Liver (tissue), 9 donors: ENCODE measurements around the gene PYM1. TPM values are rescaled to one million over a fixed set of nuclear protein-coding genes. Genes with fewer than 3 reads are reported as not detected.

Experiments
- DNase-seq: peaks from one replicate; pipeline ENCODE4 v3.0.0-alpha.2; 2017; ENCODE audit warnings: low spot score
- H3K27ac ChIP-seq, 2 donors: one replicate each; pipeline ENCODE4 v1.7.0; 2013; ENCODE audit warnings: inconsistent platforms in 2 of 2, low read length in 2 of 2, control low read depth in 1 of 2, low read depth in 1 of 2, mild to moderate bottlenecking in 1 of 2
- H3K27me3 ChIP-seq, 4 donors: one replicate each; pipeline versions ENCODE4 v1.6.1 to v1.7.0; 2013; ENCODE audit warnings: low read length in 3 of 4, inconsistent platforms in 1 of 4, mild to moderate bottlenecking in 1 of 4, moderate library complexity in 1 of 4; ENCODE audit not compliant: control insufficient read depth in 4 of 4, insufficient read depth in 4 of 4
- H3K36me3 ChIP-seq, 4 donors: one replicate each; pipeline versions ENCODE4 v1.6.1 to v1.7.0; 2013; ENCODE audit warnings: low read length in 3 of 4, mild to moderate bottlenecking in 3 of 4, low read depth in 1 of 4, moderate library complexity in 1 of 4; ENCODE audit not compliant: control insufficient read depth in 4 of 4, insufficient read depth in 3 of 4
- H3K4me1 ChIP-seq, 4 donors: one replicate each; pipeline versions ENCODE4 v1.6.1 to v1.7.0; 2013; ENCODE audit warnings: low read length in 3 of 4, mild to moderate bottlenecking in 3 of 4, moderate library complexity in 1 of 4; ENCODE audit not compliant: control insufficient read depth in 4 of 4, insufficient read depth in 4 of 4
- H3K4me3 ChIP-seq, 3 donors: one replicate each; pipeline versions ENCODE4 v1.6.1 to v1.7.0; 2013; ENCODE audit warnings: low read length in 3 of 3, control low read depth in 1 of 3, low read depth in 1 of 3, mild to moderate bottlenecking in 1 of 3
- H3K9ac ChIP-seq, 2 donors: one replicate each; pipeline ENCODE4 v1.7.0; 2013; ENCODE audit warnings: low read length in 2 of 2, mild to moderate bottlenecking in 2 of 2, moderate library complexity in 2 of 2, control low read depth in 1 of 2, low read depth in 1 of 2
- H3K9me3 ChIP-seq, 4 donors: one replicate each; pipeline versions ENCODE4 v1.6.1 to v1.7.0; 2013; ENCODE audit warnings: low read length in 3 of 4; ENCODE audit not compliant: control insufficient read depth in 4 of 4
- ATF3 ChIP-seq: IDR thresholded peaks from 2 replicates; pipeline ENCODE4 v1.6.1; 2016; ENCODE audit warnings: antibody characterized with exemption
- CTCF ChIP-seq: fragments of 150-350 bp; IDR thresholded peaks from 2 replicates; pipeline ENCODE4 v1.5.1; 2017; ENCODE audit warnings: improper control_type of control experiment, low read depth, low read length; ENCODE audit not compliant: missing input control
- EGR1 ChIP-seq, 2 donors: IDR thresholded peaks; 2 replicates each; pipeline ENCODE4 v1.6.1; 2016 to 2018; ENCODE audit warnings: antibody characterized with exemption in 2 of 2, low read depth in 2 of 2
- FOXA1 ChIP-seq: IDR thresholded peaks from 2 replicates; pipeline ENCODE4 v1.6.1; 2016; ENCODE audit warnings: antibody characterized with exemption
- GABPA ChIP-seq, 2 donors: IDR thresholded peaks in 1 of 2; conservative IDR thresholded peaks in 1 of 2; 2 replicates each; pipeline ENCODE4 v1.6.1; 2016; ENCODE audit warnings: antibody characterized with exemption in 2 of 2, mild to moderate bottlenecking in 1 of 2, moderate library complexity in 1 of 2
- HNF4G ChIP-seq: IDR thresholded peaks from 2 replicates; pipeline ENCODE4 v1.6.1; 2016; ENCODE audit warnings: antibody characterized with exemption
- JUND ChIP-seq, 2 donors: IDR thresholded peaks; 2 replicates each; pipeline ENCODE4 v1.6.1; 2016; ENCODE audit warnings: antibody characterized with exemption in 2 of 2
- MAX ChIP-seq: IDR thresholded peaks from 2 replicates; pipeline ENCODE4 v1.6.1; 2016; ENCODE audit warnings: antibody characterized with exemption
- NR2F2 ChIP-seq: IDR thresholded peaks from 2 replicates; pipeline ENCODE4 v1.6.1; 2016; ENCODE audit warnings: antibody characterized with exemption
- RAD21 ChIP-seq, 2 donors: IDR thresholded peaks; 2 replicates each; pipeline ENCODE4 v1.6.1; 2016; ENCODE audit warnings: antibody characterized with exemption in 2 of 2, mild to moderate bottlenecking in 2 of 2
- REST ChIP-seq: IDR thresholded peaks from 2 replicates; pipeline ENCODE4 v1.6.1; 2016; ENCODE audit warnings: antibody characterized with exemption, mild to moderate bottlenecking
- RXRA ChIP-seq, 2 donors: IDR thresholded peaks; 2 replicates each; pipeline ENCODE4 v1.6.1; 2017 to 2018; ENCODE audit warnings: antibody characterized with exemption in 2 of 2, mild to moderate bottlenecking in 1 of 2
- SP1 ChIP-seq: IDR thresholded peaks from 2 replicates; pipeline ENCODE4 v1.6.1; 2018; ENCODE audit warnings: antibody characterized with exemption, mild to moderate bottlenecking
- TAF1 ChIP-seq: conservative IDR thresholded peaks from 2 replicates; pipeline ENCODE4 v1.6.1; 2016; ENCODE audit warnings: antibody characterized with exemption, mild to moderate bottlenecking
- YY1 ChIP-seq: IDR thresholded peaks from 2 replicates; pipeline ENCODE4 v1.6.1; 2016; ENCODE audit warnings: antibody characterized with exemption, mild to moderate bottlenecking
- ZBTB33 ChIP-seq: IDR thresholded peaks from 2 replicates; pipeline ENCODE4 v1.6.1; 2016; ENCODE audit warnings: antibody characterized with exemption
- WGBS: extraction: QIAGEN DNeasy Blood & Tissue Kit; methylation state at CpG from one replicate; pipeline ENCODE4 v1.1.7; 2013; 5-methylcytosine and 5-hydroxymethylcytosine counted together
- polyA plus RNA-seq, 2 donors: library from polyadenylated mRNA; stranded (reverse) in 1 of 2; unstranded in 1 of 2; fragments of 200-250 nt in 1 of 2; fragments of >200 nt in 1 of 2; fragmentation: Nextera tagmentation in 1 of 2; extraction: Ambion mirVana in 1 of 2; gene quantifications; one replicate each; pipeline versions ENCODE4 v1.2.1 to v1.2.3, GENCODE V29; 2013 to 2015
- total RNA-seq, 2 donors: library from RNA; depleted of rRNA; stranded (reverse); fragments of >200 nt; gene quantifications; one replicate each; pipeline ENCODE4 v1.2.3, GENCODE V29; 2014
- donor health status: healthy.
- donor health status: healthy.
- donor health status: healthy.
- donor health status: healthy.
- donor health status: healthy.

The PYM1 gene
- total and polyA plus RNA-seq, 4 donors, result 16.7 to 29.4 (median 21.3) TPM

GRCh38 chr12:55957106-55957859 is 29.6 kb upstream of the PYM1 start:
- DNase-seq, result no peak
- Histone ChIP-seq H3K27me3 (no peaks in the 10 kb centered on the region), H3K4me3 (no peak overlapping the region), H3K9ac (no peak overlapping the region), H3K9me3 (no peaks in the 10 kb centered on the region), H3K36me3 (peaks cover 0 to 8% (median under 1%) of the 10 kb centered on the region in 4 donors), H3K27ac (no peak overlapping the region), H3K4me1 (no peaks in the 10 kb centered on the region)
- 70% methylated on average over 5 of the region's 5 CpGs for WGBS
- no peak for TF ChIP-seq YY1
- no peak for TF ChIP-seq JUND (IDR thresholded peaks at IDR 0.05)
- no peak for TF ChIP-seq FOXA1
- no peak for TF ChIP-seq RAD21 (IDR thresholded peaks at IDR 0.05)
- TF ChIP-seq HNF4G, result no peak
- no peak for TF ChIP-seq SP1
- TF ChIP-seq EGR1 (IDR thresholded peaks at IDR 0.05; ENCODE audit: low read depth in 2 of 2), result no peak
- TF ChIP-seq TAF1, result no peak
- no peak for TF ChIP-seq ATF3
- TF ChIP-seq REST, result no peak
- no peak for TF ChIP-seq NR2F2
- TF ChIP-seq ZBTB33, result no peak
- TF ChIP-seq RXRA (IDR thresholded peaks at IDR 0.05), result no peak
- TF ChIP-seq CTCF, result no peak
- no peak for TF ChIP-seq GABPA (IDR thresholded peaks at IDR 0.05 in 1 of 2, conservative IDR thresholded peaks at IDR 0.05 in 1 of 2)
- TF ChIP-seq MAX, result no peak
